SK-N-SH treated with all-trans-retinoic acid at 6 μM for 48 hours (cell line): ENCODE measurements around the gene YIPF4.
"Not testable (repeated sequence)": the region's sequence is repeated elsewhere in the genome, so short reads cannot be mapped to it uniquely, and the experiment has no call there.

Source experiments
- ARNTL ChIP-seq: fragments of 450-650 bp; formaldehyde crosslinking; IDR thresholded peaks from 2 replicates; pipeline ENCODE4 v1.5.0; 2020; ENCODE audit warnings: low read depth, mild to moderate bottlenecking, moderate library complexity, borderline replicate concordance
- ESRRG ChIP-seq: fragments of 250-450 bp; sonication (Bioruptor Pico); IDR thresholded peaks from 2 replicates; pipeline ENCODE4 v1.6.1; 2021; ENCODE audit warnings: mild to moderate bottlenecking
- TOX ChIP-seq: fragments of 250-450 bp; sonication (Bioruptor Pico); IDR thresholded peaks from 2 replicates; pipeline ENCODE4 v1.8.0; 2021; ENCODE audit warnings: mild to moderate bottlenecking, moderate library complexity, borderline replicate concordance
- ZFP30 ChIP-seq: fragments of 450-650 bp; formaldehyde crosslinking; IDR thresholded peaks from 2 replicates; pipeline ENCODE4 v1.5.0; 2022; ENCODE audit warnings: mild to moderate bottlenecking, moderate library complexity

GRCh38 chr2:32365679-32366078 is 88.0 kb downstream of the YIPF4 start:
- TF ChIP-seq ESRRG (CRISPR knock-in tag); ARNTL (CRISPR knock-in tag); ZFP30; TOX: not testable (repeated sequence)
